Coronary artery (tissue), 2 donors: ENCODE results near the gene CDH2.

Experiments used
- DNase-seq: peaks from one replicate; pipeline ENCODE4 v3.0.0-alpha.2; 2017; ENCODE audit warnings: low spot score
- H3K27ac ChIP-seq, 2 donors: fragments of 200-600 bp; sonication (generic); one replicate each; pipeline ENCODE4 v1.5.1; 2016 to 2019
- H3K4me3 ChIP-seq: fragments of 200-600 bp; sonication (generic); 2 replicates; pipeline ENCODE4 v1.5.1; 2016; ENCODE audit warnings: mild to moderate bottlenecking, moderate library complexity
- TF ChIP-seq, protein P1 (sequence below): fragments of 200-600 bp; sonication (generic); IDR thresholded peaks from one replicate; pipeline ENCODE4 v1.5.1; 2019; ENCODE audit warnings: antibody characterized with exemption

CDH2 gene

DNA sequence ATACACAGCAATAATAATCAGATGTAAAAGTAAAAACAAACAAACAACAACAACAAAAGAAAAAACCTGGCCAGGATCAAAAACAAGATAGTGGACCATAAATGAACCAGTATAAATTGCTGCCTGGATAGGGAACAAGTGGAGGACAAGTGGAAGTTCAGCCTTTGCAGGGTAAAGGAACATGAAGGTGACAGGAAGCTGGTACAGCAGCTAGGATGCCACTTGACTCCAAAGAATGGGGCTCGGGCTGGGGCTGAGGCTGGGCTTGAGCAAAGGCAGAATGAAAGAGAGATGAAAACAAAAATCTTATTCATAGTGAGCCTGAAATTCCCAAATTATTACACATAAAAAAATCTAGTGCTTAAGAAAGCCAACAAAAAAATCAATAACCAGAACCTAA is 146.5 kb downstream of the CDH2 start:
- no peak for DNase-seq
- H3K27ac ChIP-seq: no peak overlapping the region
- TF ChIP-seq, protein P1, sequence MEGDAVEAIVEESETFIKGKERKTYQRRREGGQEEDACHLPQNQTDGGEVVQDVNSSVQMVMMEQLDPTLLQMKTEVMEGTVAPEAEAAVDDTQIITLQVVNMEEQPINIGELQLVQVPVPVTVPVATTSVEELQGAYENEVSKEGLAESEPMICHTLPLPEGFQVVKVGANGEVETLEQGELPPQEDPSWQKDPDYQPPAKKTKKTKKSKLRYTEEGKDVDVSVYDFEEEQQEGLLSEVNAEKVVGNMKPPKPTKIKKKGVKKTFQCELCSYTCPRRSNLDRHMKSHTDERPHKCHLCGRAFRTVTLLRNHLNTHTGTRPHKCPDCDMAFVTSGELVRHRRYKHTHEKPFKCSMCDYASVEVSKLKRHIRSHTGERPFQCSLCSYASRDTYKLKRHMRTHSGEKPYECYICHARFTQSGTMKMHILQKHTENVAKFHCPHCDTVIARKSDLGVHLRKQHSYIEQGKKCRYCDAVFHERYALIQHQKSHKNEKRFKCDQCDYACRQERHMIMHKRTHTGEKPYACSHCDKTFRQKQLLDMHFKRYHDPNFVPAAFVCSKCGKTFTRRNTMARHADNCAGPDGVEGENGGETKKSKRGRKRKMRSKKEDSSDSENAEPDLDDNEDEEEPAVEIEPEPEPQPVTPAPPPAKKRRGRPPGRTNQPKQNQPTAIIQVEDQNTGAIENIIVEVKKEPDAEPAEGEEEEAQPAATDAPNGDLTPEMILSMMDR: no peak
- H3K4me3 ChIP-seq: no peak overlapping the region

DNA sequence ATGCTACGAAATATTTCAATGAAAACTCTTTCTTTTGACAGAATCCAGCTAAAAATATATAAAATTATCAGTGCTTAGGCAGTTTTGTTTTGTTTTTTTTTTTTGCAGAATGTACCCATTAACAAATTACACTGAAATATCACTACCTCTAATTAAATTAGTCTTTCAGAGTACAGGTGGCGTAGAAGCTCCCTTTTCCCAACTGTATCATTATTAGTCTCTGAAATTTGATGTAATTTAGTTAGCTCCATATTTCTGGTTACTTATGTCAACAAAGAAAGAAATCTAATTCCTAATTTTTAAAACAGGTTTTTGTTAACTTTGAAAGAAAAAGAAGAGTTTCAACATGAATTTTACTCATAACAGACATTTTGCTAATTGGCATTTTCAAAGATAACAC is 149.2 kb downstream of the CDH2 start:
- no peak for DNase-seq
- TF ChIP-seq, protein P1: no peak
- H3K4me3 ChIP-seq: no peak overlapping the region
- no peak overlapping the region for H3K27ac ChIP-seq

DNA sequence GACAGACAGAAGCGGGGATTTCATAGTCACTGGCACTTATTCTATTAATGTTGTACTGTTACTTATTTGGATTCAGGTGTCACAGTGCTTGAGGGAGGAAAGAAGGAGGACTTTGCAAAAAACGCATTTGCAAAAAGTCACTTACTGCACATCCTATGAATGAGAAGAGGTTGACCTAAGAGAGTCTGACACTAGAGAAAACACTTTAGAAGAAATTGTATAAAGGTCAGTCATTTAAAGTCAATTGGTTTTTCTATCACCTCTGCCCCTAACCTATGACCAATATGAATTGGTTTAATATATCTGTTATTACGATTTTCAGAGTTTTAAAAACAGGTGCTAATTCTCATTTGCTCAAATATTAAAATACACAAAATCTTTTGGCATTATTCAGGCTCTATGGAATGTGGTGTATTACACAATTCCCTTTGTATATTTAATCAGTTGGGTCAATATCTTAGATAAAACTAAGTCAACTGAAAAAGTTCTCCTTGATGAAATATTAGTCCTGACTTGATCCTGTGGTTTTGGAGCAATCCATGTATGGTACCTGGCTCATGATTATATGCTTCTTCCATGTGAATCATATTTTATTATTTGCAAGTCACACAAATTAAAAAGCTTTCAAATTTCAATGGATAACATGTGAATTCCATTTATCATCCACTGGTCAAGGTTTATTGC is 157.4 kb downstream of the CDH2 start:
- no peak for DNase-seq
- Histone ChIP-seq H3K4me3 (no peak overlapping the region), H3K27ac (no peak overlapping the region)
- TF ChIP-seq, protein P1: no peak

DNA sequence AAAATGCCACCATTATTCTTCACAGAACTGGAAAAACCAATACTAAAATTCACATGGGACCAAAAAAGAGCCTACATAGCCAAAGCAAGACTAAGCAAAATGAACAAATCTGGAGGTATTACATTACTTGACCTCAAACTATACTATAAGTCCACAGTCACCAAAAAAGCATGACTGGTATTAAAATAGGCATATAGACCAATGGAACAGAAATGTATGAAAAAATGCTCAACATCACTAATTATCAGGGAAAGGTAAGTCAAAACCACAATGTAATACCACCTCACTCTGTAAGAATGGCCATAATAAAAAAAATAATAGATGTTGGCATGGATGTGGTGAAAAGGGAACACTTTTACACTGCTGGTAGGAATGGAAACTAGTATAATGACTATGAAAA is 158.6 kb downstream of the CDH2 start:
- TF ChIP-seq, protein P1: no peak
- H3K27ac ChIP-seq: no peak overlapping the region
- no peak for DNase-seq
- no peak overlapping the region for H3K4me3 ChIP-seq

DNA sequence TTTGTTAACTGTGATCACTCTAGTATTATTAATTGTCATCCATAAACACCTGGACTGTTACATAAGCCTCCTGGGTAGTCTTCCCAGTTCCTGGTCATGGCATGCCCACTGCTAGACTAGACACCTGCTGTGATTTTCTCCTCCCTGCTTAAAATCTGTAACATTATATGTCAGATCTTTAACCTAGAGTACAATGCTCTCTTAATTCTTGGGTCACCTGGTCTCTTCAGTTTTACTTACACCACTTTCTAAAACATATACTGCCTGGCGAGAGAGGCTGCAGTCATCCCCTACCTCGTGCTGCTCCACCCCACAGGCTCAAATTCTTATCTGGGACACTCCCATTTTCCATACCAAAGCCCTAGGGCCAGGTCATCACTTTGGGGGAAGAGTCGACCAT is 161.3 kb downstream of the CDH2 start:
- Histone ChIP-seq H3K4me3 (no peak overlapping the region), H3K27ac (no peak overlapping the region)
- TF ChIP-seq, protein P1: no peak
- no peak for DNase-seq

DNA sequence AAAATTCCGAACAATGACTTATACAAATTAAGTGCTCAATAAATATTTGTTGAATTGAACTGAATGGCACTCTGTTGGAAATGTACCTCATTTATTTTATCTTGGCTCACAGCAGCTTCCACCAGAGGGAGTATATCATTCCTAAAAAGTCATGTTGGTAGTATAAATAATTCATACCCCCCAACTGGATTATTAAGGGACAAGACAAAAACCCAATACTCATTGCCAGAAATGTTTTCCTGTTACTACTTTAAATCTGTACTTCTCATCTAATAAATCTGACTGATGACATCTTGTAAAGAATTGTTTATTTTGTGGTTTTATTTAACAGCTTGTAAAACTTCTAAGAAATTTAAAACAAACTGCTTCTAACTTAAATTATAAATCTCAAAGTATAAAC is 163.9 kb downstream of the CDH2 start:
- TF ChIP-seq, protein P1: no peak
- no peak overlapping the region for H3K27ac ChIP-seq
- DNase-seq: no peak
- H3K4me3 ChIP-seq: no peak overlapping the region

DNA sequence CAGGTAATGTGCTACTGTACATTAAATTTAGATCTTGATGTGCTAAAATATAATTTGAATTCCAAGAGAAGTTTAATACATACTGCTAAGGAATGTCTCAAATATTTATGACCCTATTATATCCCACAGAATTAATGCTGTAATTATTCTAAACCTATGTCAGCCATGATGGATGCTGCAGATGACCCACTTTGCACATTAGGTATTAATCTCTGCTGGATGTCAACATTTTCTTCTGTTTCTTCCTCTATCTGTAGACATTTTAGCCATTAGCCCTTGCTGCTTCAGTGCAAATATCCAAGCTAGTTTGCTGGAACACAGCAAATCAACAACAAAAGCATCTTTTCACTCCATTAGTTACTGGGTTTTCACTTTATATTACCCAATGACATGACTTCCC is 164.6 kb downstream of the CDH2 start:
- no peak overlapping the region for H3K4me3 ChIP-seq
- DNase-seq: no peak
- TF ChIP-seq, protein P1: no peak
- H3K27ac ChIP-seq: no peak overlapping the region
